Adrenal gland (tissue), 12 donors: ENCODE data around the gene DOLPP1. TPM values are rescaled to one million over a fixed set of nuclear protein-coding genes. Genes with fewer than 3 reads are reported as not detected.

ENCODE experiments used
- DNase-seq, 7 donors: peaks; one replicate each; pipeline ENCODE4 v3.0.0-alpha.2; 2019 to 2020
- H3K27ac ChIP-seq, 5 donors: fragments of 200-600 bp; sonication (generic) in 4 of 5; 1 replicate in 3 of 5; 2 replicates in 2 of 5; pipeline versions ENCODE4 v1.5.1 to v1.8.0; 2016 to 2020; ENCODE audit warnings: mild to moderate bottlenecking in 1 of 5
- H3K27me3 ChIP-seq: fragments of 200-600 bp; 2 replicates; pipeline ENCODE4 v1.8.0; 2021
- H3K36me3 ChIP-seq, 2 donors: fragments of 200-600 bp; replicated peaks in 1 of 2; 1 replicate in 1 of 2; 2 replicates in 1 of 2; pipeline versions ENCODE4 v1.5.1 to v1.8.0; 2018 to 2022
- H3K4me1 ChIP-seq, 2 donors: fragments of 200-600 bp; replicated peaks in 1 of 2; 1 replicate in 1 of 2; 2 replicates in 1 of 2; pipeline versions ENCODE4 v1.5.1 to v1.8.0; 2018 to 2021
- H3K4me3 ChIP-seq, 4 donors: fragments of 200-600 bp; sonication (generic) in 3 of 4; one replicate each; pipeline ENCODE4 v1.5.1; 2016 to 2018
- H3K9me3 ChIP-seq, 3 donors: fragments of 200-600 bp; sonication (generic) in 1 of 3; replicated peaks in 1 of 3; 1 replicate in 2 of 3; 2 replicates in 1 of 3; pipeline versions ENCODE4 v1.5.1 to v1.8.0; 2016 to 2021
- CTCF ChIP-seq, 6 experiments: fragments of 450-650 bp in 4 of 6; fragments of 200-600 bp in 2 of 6; sonication (generic) in 1 of 6; IDR thresholded peaks; 1 replicate in 5 of 6; 2 replicates in 1 of 6; pipeline versions ENCODE4 v1.5.1 to v1.8.0; 2016 to 2021; ENCODE audit warnings: antibody characterized with exemption in 6 of 6, mild to moderate bottlenecking in 2 of 6, moderate library complexity in 1 of 6
- POLR2A ChIP-seq, 2 donors: fragments of 450-650 bp; IDR thresholded peaks; one replicate each; pipeline ENCODE4 v1.6.1; 2017; ENCODE audit warnings: antibody characterized with exemption in 2 of 2, mild to moderate bottlenecking in 2 of 2, moderate library complexity in 1 of 2
- WGBS, 4 donors: extraction: QIAGEN DNeasy Blood & Tissue Kit in 2 of 4; methylation state at CpG; one replicate each; pipeline versions ENCODE4 v1.1.5 to v1.1.7; 2013 to 2017; 5-methylcytosine and 5-hydroxymethylcytosine counted together
- intact Hi-C, 2 donors: fragments of 100-400 bp; cut with DNase I; formaldehyde crosslinking; loops; one replicate each; pipeline versions ENCODE4 v1.14.1 to v1.15.0; 2022 to 2023
- polyA plus RNA-seq, 3 donors: library from polyadenylated mRNA; stranded (reverse); fragments of 200-250 nt in 2 of 3; fragments of 350-450 nt in 1 of 3; fragmentation: Illumina TruSeq in 1 of 3; extraction: RNeasy Lipid Tissue Mini Kit (QIAGEN cat#74804) in 1 of 3; gene quantifications; one replicate each; pipeline ENCODE4 v1.2.3, GENCODE V29; 2013 to 2014
- total RNA-seq, 9 donors: library from RNA; depleted of rRNA in 4 of 9; stranded (reverse); fragments of >200 nt in 4 of 9; fragments of 120-200 nt in 1 of 9; fragmentation: NEBNext Ultra II Directional in 1 of 9; extraction: Animal tissue kit (Norgen Biotek cat#: 25700) in 1 of 9; gene quantifications; one replicate each; pipeline versions ENCODE4 v1.1.0 to v1.2.4, GENCODE V29; 2013 to 2023
- donor health status: healthy with polysubstance abuse.
- donor health status: Bipolar disorder and iron deficiency.
- donor health status: DM: yes; HTN: yes; CAD: no.
- donor health status: DM: no; HTN: no; CAD: no.
- donor health status: DM: no; HTN: no; CAD: no.
- donor health status: DM: yes; HTN: yes; CAD: no.

Gene DOLPP1
- total and polyA plus RNA-seq, 12 donors, result 4.4 to 31.8 (median 19.2) TPM

DNA sequence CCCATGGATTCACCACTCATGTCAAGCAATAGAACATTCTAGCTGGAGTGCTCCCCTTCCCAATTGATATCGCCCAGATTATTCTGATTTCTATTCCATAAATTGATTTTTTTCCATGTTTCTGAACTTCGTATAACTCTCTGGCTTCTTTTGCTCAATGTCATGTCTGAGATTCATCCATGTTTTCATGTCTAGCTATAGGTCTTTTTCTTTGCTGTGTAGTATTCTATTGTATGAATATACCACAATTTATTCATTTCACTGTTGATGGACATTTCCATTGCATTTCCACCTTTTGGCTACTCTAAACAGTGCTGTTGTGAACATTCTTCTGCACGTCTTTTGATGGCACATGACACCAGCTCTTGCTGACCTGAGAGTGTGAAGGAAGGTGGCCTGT is 49.9 kb downstream of the DOLPP1 start:
- H3K27ac ChIP-seq, result no peak overlapping the region
- H3K4me3 ChIP-seq, result no peak overlapping the region
- 64 to 82% (median 66%) methylated on average over 3 of the region's 3 CpGs for WGBS, 4 donors
- TF ChIP-seq POLR2A (IDR thresholded peaks at IDR 0.05) (no peak), CTCF (IDR thresholded peaks at IDR 0.05) (no peak)
- no peaks in the 10 kb centered on the region for H3K27me3 ChIP-seq
- DNase-seq, result no peak
- peaks cover 0 to 31% of the 10 kb centered on the region in 2 donors for H3K36me3 ChIP-seq
- no peaks in the 10 kb centered on the region for H3K9me3 ChIP-seq
- intact Hi-C loops, result loop anchor here in 1 of 2 donors (10.0 kb wide), 1 partner anchor 604 kb away; no protein-coding TSS in a partner anchor
- H3K4me1 ChIP-seq, result peaks cover 0 to 9% of the 10 kb centered on the region in 2 donors

- 36 to 41% (median 38%) methylated on average over 10 to 13 of the region's 13 CpGs for WGBS, 4 donors
- no peak overlapping the region for H3K27ac ChIP-seq
- peak; percentile 73 to 93 (median 84) for DNase-seq
- peak; percentile 95 to 99 (median 96) for TF ChIP-seq CTCF (IDR thresholded peaks at IDR 0.05)
- TF ChIP-seq POLR2A (IDR thresholded peaks at IDR 0.05), result no peak
- peaks cover 0 to 7% of the 10 kb centered on the region in 2 donors for H3K4me1 ChIP-seq
- no peaks in the 10 kb centered on the region for H3K27me3 ChIP-seq
- intact Hi-C loops, result loop anchor here in 1 of 2 donors (10.0 kb wide), 1 partner anchor 603 kb away; no protein-coding TSS in a partner anchor
- H3K4me3 ChIP-seq, result no peak overlapping the region
- peaks cover 0 to 39% of the 10 kb centered on the region in 2 donors for H3K36me3 ChIP-seq
- no peaks in the 10 kb centered on the region for H3K9me3 ChIP-seq
Measured at GRCh38 chr9:129131300-129132145, 50.6 kb downstream of the DOLPP1 start.

GRCh38 chr9:129133082-129133481 is 52.2 kb downstream of the DOLPP1 start:
- TF ChIP-seq POLR2A (IDR thresholded peaks at IDR 0.05), result no peak
- TF ChIP-seq CTCF (IDR thresholded peaks at IDR 0.05), result no peak
- Histone ChIP-seq H3K4me3 (no peak overlapping the region), H3K9me3 (no peaks in the 10 kb centered on the region), H3K27ac (peak overlapping the region in 1 of 5 donors; percentile 38), H3K27me3 (no peaks in the 10 kb centered on the region), H3K36me3 (peaks cover 0 to 43% of the 10 kb centered on the region in 2 donors), H3K4me1 (peaks cover 4 to 12% of the 10 kb centered on the region in 2 donors)
- intact Hi-C loops, result loop anchor here in 1 of 2 donors (10.0 kb wide), 1 partner anchor 602 kb away; no protein-coding TSS in a partner anchor
- no peak for DNase-seq
- 80 to 89% (median 87%) methylated on average over 4 of the region's 4 CpGs for WGBS, 4 donors

DNA sequence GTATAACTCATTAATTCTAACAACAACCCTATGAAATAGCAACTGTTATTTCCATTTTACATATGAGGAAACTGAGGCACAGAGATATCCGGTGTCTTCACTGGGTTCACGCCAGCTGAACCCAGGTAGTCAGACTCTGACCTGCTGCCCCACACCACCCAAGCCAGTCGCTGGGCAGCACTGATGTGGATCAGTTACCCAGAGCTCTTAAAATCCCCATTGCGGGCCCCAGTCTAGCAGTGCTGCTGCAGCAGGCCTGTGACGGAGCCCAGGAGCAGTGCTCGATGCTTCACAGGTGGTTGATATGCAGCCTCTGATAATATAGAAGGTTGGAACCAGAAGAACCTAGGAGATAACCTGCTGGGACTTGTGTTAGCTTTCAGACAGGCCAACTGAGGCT is 54.6 kb downstream of the DOLPP1 start:
- TF ChIP-seq POLR2A (IDR thresholded peaks at IDR 0.05), result no peak
- no peak for TF ChIP-seq CTCF (IDR thresholded peaks at IDR 0.05)
- Histone ChIP-seq H3K27ac (no peak overlapping the region), H3K4me3 (no peak overlapping the region), H3K27me3 (no peaks in the 10 kb centered on the region), H3K4me1 (peaks cover 26 to 34% of the 10 kb centered on the region in 2 donors), H3K36me3 (peaks cover 0 to 33% of the 10 kb centered on the region in 2 donors), H3K9me3 (no peaks in the 10 kb centered on the region)
- 85 to 91% (median 87%) methylated on average over 6 of the region's 6 CpGs for WGBS, 4 donors
- intact Hi-C loops, result loop anchor here (5.0 to 10.0 kb wide), 3 partner anchors 37 to 599 kb away; no protein-coding TSS in a partner anchor
- DNase-seq, result no peak
